HL-60 (cell line): ENCODE measurements around the gene ZGPAT.

ENCODE experiments used
- DNase-seq, 2 experiments: peaks; one replicate each; pipeline ENCODE4 v3.0.0-alpha.2; 2010 to 2020; ENCODE audit warnings: low read depth in 1 of 2, low spot score in 1 of 2
- H3K27ac ChIP-seq: fragments of 250-450 bp; sonication (Bioruptor Pico); replicated peaks from 2 replicates; pipeline ENCODE4 v1.5.1; 2020; ENCODE audit warnings: mild to moderate bottlenecking, moderate library complexity
- H3K27me3 ChIP-seq: fragments of 250-450 bp; sonication (Bioruptor Pico); 2 replicates; pipeline ENCODE4 v1.5.1; 2021; ENCODE audit warnings: mild to moderate bottlenecking, moderate library complexity; ENCODE audit not compliant: insufficient read depth, poor library complexity, severe bottlenecking
- H3K4me3 ChIP-seq: replicated peaks from 2 replicates; pipeline ENCODE4 v1.5.1; 2011; ENCODE audit warnings: mild to moderate bottlenecking, control low read depth, low read length; ENCODE audit not compliant: insufficient read depth
- GABPA ChIP-seq: IDR thresholded peaks from 2 replicates; pipeline ENCODE4 v1.6.1; 2012; ENCODE audit warnings: low read depth
- POLR2AphosphoS5 ChIP-seq: IDR thresholded peaks from 2 replicates; pipeline ENCODE4 v1.6.1; 2012; ENCODE audit warnings: low read depth
- SPI1 ChIP-seq: IDR thresholded peaks from 2 replicates; pipeline ENCODE4 v1.6.1; 2012; ENCODE audit warnings: low read depth, mild to moderate bottlenecking, borderline replicate concordance
- TF ChIP-seq, protein P1 (sequence below): IDR thresholded peaks from 2 replicates; pipeline ENCODE4 v1.6.1; 2012; ENCODE audit warnings: low read depth; ENCODE audit not compliant: insufficient replicate concordance
- TF ChIP-seq, protein P2 (sequence below): IDR thresholded peaks from one replicate; pipeline ENCODE4 v1.5.1; 2011; ENCODE audit warnings: low read length, control low read depth, inconsistent platforms; ENCODE audit not compliant: insufficient read depth

ZGPAT gene

DNA sequence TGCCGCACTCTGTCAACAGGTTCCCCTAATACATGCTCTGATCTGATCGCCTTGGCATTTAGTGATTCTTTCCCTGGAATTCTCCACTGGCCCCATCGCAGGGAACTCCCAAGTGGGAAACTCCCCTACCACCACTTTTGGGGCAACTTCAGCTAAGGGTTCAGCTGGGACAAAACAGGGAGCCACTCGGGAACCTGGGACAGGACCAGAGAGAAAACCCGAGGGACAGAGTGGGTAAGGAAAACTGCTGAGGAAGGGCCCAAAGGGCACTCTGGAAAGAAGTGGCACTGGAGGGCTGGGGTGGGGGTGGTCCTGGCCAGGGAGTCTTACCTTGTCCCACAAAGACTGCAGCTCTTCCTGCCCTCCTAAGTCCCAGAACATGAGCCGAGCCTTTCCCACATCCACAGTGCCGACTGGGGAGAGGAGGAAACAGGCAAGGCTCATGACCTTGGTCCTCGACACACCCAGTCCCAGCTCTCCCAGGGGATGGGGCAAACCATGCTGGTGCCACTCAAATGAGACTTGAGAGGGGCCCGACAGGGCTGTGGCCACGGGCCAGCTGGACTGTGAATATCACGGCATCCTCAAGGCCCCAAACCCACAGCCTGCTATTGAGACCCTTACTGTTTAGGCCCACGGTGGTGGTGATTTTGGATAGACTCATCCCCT lies 1.7 kb upstream of the ZGPAT start:
- DNase-seq, result no peak
- Histone ChIP-seq H3K4me3 (peak overlapping the region; percentile 93), H3K27me3 (no peaks in the 10 kb centered on the region), H3K27ac (no peak overlapping the region)
- TF ChIP-seq, protein P1, sequence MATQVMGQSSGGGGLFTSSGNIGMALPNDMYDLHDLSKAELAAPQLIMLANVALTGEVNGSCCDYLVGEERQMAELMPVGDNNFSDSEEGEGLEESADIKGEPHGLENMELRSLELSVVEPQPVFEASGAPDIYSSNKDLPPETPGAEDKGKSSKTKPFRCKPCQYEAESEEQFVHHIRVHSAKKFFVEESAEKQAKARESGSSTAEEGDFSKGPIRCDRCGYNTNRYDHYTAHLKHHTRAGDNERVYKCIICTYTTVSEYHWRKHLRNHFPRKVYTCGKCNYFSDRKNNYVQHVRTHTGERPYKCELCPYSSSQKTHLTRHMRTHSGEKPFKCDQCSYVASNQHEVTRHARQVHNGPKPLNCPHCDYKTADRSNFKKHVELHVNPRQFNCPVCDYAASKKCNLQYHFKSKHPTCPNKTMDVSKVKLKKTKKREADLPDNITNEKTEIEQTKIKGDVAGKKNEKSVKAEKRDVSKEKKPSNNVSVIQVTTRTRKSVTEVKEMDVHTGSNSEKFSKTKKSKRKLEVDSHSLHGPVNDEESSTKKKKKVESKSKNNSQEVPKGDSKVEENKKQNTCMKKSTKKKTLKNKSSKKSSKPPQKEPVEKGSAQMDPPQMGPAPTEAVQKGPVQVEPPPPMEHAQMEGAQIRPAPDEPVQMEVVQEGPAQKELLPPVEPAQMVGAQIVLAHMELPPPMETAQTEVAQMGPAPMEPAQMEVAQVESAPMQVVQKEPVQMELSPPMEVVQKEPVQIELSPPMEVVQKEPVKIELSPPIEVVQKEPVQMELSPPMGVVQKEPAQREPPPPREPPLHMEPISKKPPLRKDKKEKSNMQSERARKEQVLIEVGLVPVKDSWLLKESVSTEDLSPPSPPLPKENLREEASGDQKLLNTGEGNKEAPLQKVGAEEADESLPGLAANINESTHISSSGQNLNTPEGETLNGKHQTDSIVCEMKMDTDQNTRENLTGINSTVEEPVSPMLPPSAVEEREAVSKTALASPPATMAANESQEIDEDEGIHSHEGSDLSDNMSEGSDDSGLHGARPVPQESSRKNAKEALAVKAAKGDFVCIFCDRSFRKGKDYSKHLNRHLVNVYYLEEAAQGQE, result no peak
- no peak for TF ChIP-seq SPI1
- no peak for TF ChIP-seq GABPA

DNA sequence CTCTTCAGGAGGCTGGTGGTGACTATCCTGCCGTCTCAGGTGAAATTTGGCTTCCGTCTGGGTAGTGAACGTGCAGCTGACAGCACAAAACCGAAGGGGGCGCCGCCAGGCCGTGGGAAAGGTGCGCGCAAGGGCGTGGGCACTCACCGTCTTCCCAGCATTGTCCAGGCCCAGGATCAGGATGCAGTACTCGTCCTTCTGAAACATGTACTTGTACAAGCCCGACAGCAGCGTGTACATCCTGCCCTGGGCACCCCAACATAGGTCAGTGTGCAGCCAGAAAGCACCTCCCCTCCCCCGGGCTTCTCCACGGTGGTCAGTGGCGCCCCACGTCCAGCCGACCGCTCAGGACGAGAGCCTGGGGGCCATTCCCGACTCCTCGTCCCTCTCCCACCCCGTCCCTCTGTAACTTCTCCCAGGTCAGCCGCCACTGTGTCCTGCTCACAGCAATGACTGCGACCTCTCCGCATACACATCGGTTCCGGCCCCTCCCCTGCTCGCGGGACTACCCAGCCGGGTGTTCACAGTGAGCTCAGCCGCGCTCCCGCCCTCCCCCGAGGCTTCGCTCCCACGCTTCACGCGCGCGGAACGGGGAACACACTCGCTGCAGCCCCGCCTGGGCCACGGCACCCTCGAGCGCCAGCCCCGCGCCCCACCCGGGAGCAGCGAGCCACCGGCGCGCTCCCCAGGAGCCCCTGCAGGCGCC lies 834 bp upstream of the ZGPAT start:
- peak overlapping the region; percentile 93 for H3K4me3 ChIP-seq
- TF ChIP-seq, protein P2, sequence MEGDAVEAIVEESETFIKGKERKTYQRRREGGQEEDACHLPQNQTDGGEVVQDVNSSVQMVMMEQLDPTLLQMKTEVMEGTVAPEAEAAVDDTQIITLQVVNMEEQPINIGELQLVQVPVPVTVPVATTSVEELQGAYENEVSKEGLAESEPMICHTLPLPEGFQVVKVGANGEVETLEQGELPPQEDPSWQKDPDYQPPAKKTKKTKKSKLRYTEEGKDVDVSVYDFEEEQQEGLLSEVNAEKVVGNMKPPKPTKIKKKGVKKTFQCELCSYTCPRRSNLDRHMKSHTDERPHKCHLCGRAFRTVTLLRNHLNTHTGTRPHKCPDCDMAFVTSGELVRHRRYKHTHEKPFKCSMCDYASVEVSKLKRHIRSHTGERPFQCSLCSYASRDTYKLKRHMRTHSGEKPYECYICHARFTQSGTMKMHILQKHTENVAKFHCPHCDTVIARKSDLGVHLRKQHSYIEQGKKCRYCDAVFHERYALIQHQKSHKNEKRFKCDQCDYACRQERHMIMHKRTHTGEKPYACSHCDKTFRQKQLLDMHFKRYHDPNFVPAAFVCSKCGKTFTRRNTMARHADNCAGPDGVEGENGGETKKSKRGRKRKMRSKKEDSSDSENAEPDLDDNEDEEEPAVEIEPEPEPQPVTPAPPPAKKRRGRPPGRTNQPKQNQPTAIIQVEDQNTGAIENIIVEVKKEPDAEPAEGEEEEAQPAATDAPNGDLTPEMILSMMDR, result peak; percentile 35
- TF ChIP-seq, protein P1, result no peak
- peak overlapping the region; percentile 87 for H3K27ac ChIP-seq
- H3K27me3 ChIP-seq, result no peaks in the 10 kb centered on the region
- DNase-seq, result peak in 1 of 2 experiments; percentile 69

DNA sequence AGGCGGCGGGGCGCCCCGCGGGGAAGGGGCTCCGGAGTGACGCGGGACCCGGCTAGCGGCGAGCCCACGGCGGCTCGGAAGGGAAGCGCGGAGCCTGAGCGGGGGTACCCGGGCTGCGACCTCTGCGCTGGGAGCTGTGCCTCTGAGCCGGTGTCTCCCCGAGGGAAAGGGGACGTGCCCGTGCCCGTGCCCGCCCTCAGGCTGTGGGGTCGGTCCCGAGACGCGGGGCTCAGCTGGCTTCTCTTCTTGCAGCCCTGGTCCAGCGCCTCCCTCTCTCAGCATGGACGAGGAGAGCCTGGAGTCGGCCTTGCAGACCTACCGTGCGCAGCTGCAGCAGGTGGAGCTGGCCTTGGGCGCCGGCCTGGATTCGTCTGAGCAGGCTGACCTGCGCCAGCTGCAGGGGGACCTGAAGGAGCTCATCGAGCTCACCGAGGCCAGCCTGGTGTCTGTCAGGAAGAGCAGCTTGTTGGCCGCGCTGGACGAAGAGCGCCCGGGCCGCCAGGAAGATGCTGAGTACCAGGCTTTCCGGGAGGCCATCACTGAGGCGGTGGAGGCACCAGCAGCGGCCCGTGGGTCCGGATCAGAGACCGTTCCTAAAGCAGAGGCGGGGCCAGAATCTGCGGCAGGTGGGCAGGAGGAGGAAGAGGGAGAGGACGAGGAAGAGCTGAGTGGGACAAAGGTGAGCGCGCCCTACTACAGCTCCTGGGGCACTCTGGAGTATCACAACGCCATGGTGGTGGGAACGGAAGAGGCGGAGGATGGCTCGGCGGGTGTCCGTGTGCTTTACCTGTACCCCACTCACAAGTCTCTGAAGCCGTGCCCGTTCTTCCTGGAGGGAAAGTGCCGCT lies 686 bp downstream of the ZGPAT start:
- peak in 1 of 2 experiments; percentile 25 for DNase-seq
- H3K27me3 ChIP-seq, result no peaks in the 10 kb centered on the region
- TF ChIP-seq POLR2AphosphoS5 (no peak), SPI1 (no peak), GABPA (no peak)
- TF ChIP-seq, protein P2, result no peak
- TF ChIP-seq, protein P1, result no peak
- peak overlapping the region; percentile 87 for H3K27ac ChIP-seq
- peak overlapping the region; percentile 93 for H3K4me3 ChIP-seq
